Mucosa of stomach (tissue), 1 donor: ENCODE measurements around the gene COPS6.

Experiments
- H3K27me3 ChIP-seq: one replicate; pipeline ENCODE4 v1.7.0; 2013; ENCODE audit warnings: mild to moderate bottlenecking, low read length; ENCODE audit not compliant: control insufficient read depth, insufficient read depth
- H3K36me3 ChIP-seq: one replicate; pipeline ENCODE4 v1.7.0; 2013; ENCODE audit warnings: low read length; ENCODE audit not compliant: control insufficient read depth, insufficient read depth
- H3K4me1 ChIP-seq: one replicate; pipeline ENCODE4 v1.7.0; 2013; ENCODE audit warnings: mild to moderate bottlenecking, low read length; ENCODE audit not compliant: control insufficient read depth, insufficient read depth
- H3K4me3 ChIP-seq: one replicate; pipeline ENCODE4 v1.7.0; 2013; ENCODE audit warnings: low read length
- H3K9ac ChIP-seq: one replicate; pipeline ENCODE4 v1.7.0; 2013; ENCODE audit warnings: mild to moderate bottlenecking, low read length, moderate library complexity
- H3K9me3 ChIP-seq: one replicate; pipeline ENCODE4 v1.7.0; 2013; ENCODE audit warnings: mild to moderate bottlenecking, low read length, moderate library complexity; ENCODE audit not compliant: control insufficient read depth
- donor health status: Pancreatic carcinoma.

COPS6 gene

DNA sequence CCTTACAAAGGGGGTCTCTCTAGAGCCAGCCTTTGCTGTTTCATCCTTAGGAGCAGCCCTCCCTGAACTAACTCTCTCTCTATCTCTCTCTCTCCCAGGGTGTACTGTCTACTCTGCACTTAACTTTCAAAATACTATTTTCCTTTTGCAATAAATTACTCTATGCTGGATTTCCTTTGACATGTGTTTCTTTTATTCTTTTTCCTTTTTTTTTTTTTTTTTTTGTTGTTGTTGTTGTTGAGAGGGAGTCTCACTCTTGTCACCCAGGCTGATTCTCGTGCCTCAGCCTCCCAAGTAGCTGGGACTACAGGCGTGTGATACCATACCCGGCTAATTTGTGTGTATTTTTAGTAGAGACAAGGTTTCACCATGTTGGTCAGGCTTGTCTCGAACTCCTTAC is 5.8 kb upstream of the COPS6 start:
- Histone ChIP-seq H3K4me3 (no peak overlapping the region), H3K4me1 (peaks cover 27% of the 10 kb centered on the region), H3K36me3 (no peaks in the 10 kb centered on the region), H3K27me3 (no peaks in the 10 kb centered on the region), H3K9me3 (no peaks in the 10 kb centered on the region), H3K9ac (no peak overlapping the region)

GRCh38 chr7:100085515-100085914 is 3.3 kb upstream of the COPS6 start:
- H3K4me1 ChIP-seq = peaks cover 24% of the 10 kb centered on the region
- H3K27me3 ChIP-seq = no peaks in the 10 kb centered on the region
- H3K4me3 ChIP-seq = no peak overlapping the region
- no peaks in the 10 kb centered on the region for H3K36me3 ChIP-seq
- H3K9ac ChIP-seq = no peak overlapping the region
- no peaks in the 10 kb centered on the region for H3K9me3 ChIP-seq

- Histone ChIP-seq H3K4me3 (no peak overlapping the region), H3K27me3 (no peaks in the 10 kb centered on the region), H3K9me3 (no peaks in the 10 kb centered on the region), H3K9ac (no peak overlapping the region), H3K36me3 (peaks cover 5% of the 10 kb centered on the region), H3K4me1 (peaks cover 22% of the 10 kb centered on the region)
Observed at GRCh38 chr7:100087055-100087750, 1.6 kb upstream of the COPS6 start.

DNA sequence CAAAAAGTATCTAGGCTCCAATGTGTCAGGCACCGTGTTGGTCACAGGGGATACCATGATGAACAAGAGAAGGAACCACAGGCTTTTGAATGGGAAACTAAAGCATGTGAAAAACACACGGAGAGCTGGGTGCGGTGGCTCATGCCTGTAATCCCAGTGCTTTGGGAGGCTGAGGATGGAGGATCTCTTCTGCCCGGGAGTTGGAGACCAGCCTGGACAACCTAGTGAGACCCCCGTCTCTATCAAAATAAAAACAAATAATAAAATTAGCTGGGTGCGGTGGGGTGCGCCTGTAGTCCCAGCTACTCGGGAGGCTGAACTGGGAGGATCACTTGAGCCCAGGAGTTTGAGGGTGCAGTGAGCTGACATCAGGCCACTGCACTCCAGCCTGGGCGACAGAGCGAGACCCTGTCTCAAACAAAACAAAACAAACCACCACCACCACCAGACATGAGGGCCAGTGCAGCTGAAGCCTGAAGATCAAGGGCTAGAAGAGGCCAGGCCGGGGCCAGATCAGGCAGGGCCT is 611 bp upstream of the COPS6 start:
- H3K4me3 ChIP-seq = peak overlapping the region; percentile 87
- peaks cover 16% of the 10 kb centered on the region for H3K4me1 ChIP-seq
- peaks cover 5% of the 10 kb centered on the region for H3K36me3 ChIP-seq
- H3K9me3 ChIP-seq = no peaks in the 10 kb centered on the region
- peak overlapping the region; percentile 87 for H3K9ac ChIP-seq
- H3K27me3 ChIP-seq = no peaks in the 10 kb centered on the region

DNA sequence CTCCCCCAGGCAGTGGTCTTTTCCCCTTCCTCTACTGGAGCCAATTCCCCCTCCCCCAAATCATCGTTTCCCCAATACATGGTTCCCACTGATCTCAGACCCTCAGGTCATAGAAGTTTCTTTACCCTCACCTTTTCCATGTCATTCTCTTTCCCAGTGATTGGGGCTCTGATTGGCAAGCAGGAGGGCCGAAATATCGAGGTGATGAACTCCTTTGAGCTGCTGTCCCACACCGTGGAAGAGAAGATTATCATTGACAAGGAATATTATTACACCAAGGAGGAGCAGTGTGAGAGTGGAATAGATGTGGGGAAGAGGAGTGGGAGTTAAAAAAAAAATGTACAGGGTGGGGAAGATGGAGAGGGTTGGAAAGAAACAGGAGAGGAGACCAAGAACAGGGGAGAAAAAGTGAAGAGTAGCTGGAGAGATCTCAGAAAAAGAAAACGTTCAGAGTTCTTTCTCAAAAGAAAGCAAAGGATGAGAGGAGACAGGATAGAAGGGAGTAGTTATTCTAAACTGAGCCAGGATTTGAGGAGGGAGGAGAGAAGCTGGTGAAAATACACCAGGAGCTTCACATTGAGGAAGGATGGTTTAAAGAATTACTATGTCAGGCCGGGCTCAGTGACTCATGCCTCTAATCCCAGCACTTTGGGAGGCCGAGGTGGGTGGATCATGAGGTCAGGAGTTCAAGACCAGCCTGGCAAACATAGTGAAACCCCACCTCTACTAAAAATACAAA is 858 bp downstream of the COPS6 start:
- no peaks in the 10 kb centered on the region for H3K9me3 ChIP-seq
- H3K27me3 ChIP-seq = no peaks in the 10 kb centered on the region
- H3K36me3 ChIP-seq = peaks cover 14% of the 10 kb centered on the region
- H3K4me1 ChIP-seq = peaks cover 16% of the 10 kb centered on the region
- H3K9ac ChIP-seq = peak overlapping the region; percentile 87
- H3K4me3 ChIP-seq = peak overlapping the region; percentile 87

DNA sequence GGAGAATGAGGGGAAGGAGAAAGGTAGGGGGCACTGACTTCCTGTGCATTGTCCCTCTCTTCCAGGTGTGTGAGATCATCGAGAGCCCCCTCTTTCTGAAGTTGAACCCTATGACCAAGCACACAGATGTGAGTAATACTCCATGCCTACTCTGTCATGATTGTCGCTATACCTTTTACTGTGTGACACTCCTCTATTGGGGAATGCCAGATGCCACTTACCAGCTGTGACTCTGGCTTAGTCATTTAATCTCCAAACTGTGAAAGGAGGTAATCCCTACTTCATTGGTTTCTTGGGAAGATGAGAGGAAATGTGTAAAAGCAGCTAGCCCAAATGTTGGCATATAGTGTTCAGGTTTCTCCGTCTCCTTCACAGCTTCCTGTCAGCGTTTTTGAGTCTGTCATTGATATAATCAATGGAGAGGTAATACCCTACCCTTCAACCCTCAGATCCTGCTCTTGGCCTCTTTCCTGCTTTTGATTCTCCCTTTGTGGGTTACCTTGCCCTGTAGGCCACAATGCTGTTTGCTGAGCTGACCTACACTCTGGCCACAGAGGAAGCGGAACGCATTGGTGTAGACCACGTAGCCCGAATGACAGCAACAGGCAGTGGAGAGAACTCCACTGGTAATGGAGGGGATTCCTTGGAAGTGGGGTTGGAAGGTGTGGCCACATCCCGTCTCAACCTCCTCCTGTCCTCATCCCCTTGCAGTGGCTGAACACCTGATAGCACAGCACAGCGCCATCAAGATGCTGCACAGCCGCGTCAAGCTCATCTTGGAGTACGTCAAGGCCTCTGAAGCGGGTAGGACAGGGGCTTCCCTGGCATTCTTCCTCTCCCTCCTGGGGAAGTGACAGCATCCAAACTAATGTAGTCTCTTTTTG is 2.0 kb downstream of the COPS6 start:
- no peaks in the 10 kb centered on the region for H3K9me3 ChIP-seq
- H3K9ac ChIP-seq = no peak overlapping the region
- H3K36me3 ChIP-seq = peaks cover 14% of the 10 kb centered on the region
- H3K4me1 ChIP-seq = peaks cover 16% of the 10 kb centered on the region
- no peak overlapping the region for H3K4me3 ChIP-seq
- H3K27me3 ChIP-seq = no peaks in the 10 kb centered on the region

GRCh38 chr7:100091411-100092181 is 2.8 kb downstream of the COPS6 start:
- no peak overlapping the region for H3K9ac ChIP-seq
- H3K9me3 ChIP-seq = no peaks in the 10 kb centered on the region
- no peaks in the 10 kb centered on the region for H3K27me3 ChIP-seq
- peaks cover 16% of the 10 kb centered on the region for H3K4me1 ChIP-seq
- peaks cover 14% of the 10 kb centered on the region for H3K36me3 ChIP-seq
- no peak overlapping the region for H3K4me3 ChIP-seq

- Histone ChIP-seq H3K36me3 (peaks cover 21% of the 10 kb centered on the region), H3K27me3 (no peaks in the 10 kb centered on the region), H3K4me3 (no peak overlapping the region), H3K9me3 (no peaks in the 10 kb centered on the region), H3K9ac (no peak overlapping the region), H3K4me1 (peaks cover 14% of the 10 kb centered on the region)
Observed at GRCh38 chr7:100093054-100093453, 4.3 kb downstream of the COPS6 start.

DNA sequence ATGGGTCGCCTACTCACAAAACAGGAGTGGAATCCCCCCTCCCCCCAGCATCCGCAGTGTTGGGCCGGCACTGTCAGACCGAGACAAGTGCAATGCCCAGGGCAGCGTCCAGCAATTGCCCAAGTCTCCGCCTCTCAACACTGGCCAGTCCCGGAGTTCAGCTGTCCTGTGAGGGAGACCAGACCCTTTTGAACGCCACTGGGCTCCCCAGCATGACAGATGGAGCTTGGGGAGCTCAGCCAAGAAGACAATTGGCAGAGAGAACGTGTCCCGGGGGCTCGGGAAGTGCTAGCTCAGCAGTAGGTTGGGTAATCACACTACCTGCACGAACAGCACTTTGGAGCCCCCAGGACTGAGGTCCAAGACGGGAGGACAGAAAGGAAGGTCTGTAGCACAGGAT is 4.7 kb downstream of the COPS6 start:
- Histone ChIP-seq H3K9me3 (no peaks in the 10 kb centered on the region), H3K27me3 (no peaks in the 10 kb centered on the region), H3K4me3 (no peak overlapping the region), H3K36me3 (peaks cover 21% of the 10 kb centered on the region), H3K9ac (no peak overlapping the region), H3K4me1 (peaks cover 10% of the 10 kb centered on the region)

DNA sequence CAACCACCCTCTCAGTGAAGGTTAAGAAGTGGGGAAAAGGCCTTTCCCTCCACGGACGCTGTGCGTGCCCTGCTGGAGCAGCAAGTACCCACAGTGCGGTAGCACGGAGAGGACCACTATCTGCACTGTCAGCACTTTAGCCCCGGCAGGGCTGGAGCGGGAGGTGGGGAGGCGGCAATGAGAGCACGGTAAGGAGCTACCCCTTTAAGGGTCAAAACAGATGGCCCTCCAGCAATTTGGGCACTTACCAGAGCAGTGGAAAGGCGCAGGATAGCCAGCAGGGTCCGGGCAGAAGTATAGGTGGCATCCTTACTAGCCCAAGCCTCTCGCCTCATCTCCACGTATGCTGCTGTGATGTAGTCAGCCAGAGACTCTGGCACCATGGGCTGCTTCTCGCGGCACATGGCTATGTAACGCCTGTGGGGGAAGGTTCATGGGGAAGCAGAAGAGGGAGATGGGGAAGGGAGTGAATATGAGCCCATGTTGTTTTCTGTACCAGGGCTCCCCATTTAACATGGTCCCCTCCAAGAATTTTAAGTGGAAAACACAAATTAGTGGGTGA is 5.2 kb downstream of the COPS6 start:
- Histone ChIP-seq H3K4me1 (peaks cover 9% of the 10 kb centered on the region), H3K27me3 (no peaks in the 10 kb centered on the region), H3K9me3 (no peaks in the 10 kb centered on the region), H3K36me3 (peaks cover 24% of the 10 kb centered on the region), H3K9ac (no peak overlapping the region), H3K4me3 (no peak overlapping the region)

GRCh38 chr7:100095289-100095688 is 6.5 kb downstream of the COPS6 start:
- Histone ChIP-seq H3K9me3 (no peaks in the 10 kb centered on the region), H3K4me1 (peaks cover 13% of the 10 kb centered on the region), H3K27me3 (no peaks in the 10 kb centered on the region), H3K4me3 (no peak overlapping the region), H3K9ac (no peak overlapping the region), H3K36me3 (peaks cover 27% of the 10 kb centered on the region)
